HG03060 (cell line): ENCODE measurements around the gene NKPD1.

Experiments
- ATAC-seq: cut with Tn5 transposase; IDR thresholded peaks from one replicate; pipeline ENCODE4 v1.9.1; 2021; ENCODE audit warnings: low read depth, moderate number of reproducible peaks; ENCODE audit not compliant: unreplicated experiment

Gene NKPD1

GRCh38 chr19:45141203-45141900 lies 19.4 kb downstream of the NKPD1 start:
- no peak for ATAC-seq

DNA sequence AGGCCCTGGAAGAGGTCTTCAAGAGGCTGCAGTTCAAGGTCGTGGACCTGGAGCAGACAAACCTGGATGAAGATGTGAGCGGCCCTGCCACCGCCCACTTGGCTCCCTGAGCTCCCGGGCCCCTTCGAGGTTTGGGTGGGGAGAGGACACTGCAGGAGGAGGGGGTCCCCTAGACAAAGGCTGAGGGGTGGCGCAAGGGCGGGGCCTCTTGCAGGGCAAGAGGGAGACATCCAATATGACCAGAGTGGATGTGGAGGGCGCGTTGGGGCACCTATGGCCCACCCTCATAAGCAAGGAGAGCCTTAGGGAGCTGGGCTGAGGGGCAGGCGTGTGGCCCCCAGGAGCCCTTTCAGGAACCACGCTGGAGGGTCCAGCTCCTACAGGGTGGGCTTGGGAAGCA lies 20.2 kb downstream of the NKPD1 start:
- no peak for ATAC-seq

- ATAC-seq, result no peak
Observed at GRCh38 chr19:45140144-45140503, 20.7 kb downstream of the NKPD1 start.

GRCh38 chr19:45139286-45140143 lies 21.3 kb downstream of the NKPD1 start:
- ATAC-seq, result no peak

DNA sequence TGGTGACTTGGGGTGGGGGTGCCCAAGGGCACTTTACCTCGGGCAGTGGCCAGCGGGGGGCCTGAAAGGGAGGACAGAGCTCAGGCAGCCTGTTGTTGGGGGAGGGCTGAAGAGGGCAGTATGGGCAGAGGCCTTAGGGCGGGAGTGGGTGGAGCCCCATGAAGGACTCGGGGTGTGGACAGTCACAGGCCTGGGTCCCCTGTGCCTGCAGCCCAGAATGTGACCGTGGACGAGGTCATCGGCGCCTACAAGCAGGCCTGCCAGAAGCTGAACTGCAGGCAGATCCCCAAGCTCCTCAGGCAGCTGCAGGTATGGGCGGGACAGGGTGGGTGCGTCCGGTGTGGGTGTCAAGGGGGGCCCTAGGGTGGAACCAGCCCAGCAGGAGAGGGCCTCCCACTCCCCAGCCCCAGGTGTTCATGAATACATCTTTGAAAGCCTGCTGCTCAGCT lies 22.5 kb downstream of the NKPD1 start:
- no peak for ATAC-seq

GRCh38 chr19:45137179-45137761 lies 23.5 kb downstream of the NKPD1 start:
- ATAC-seq, result peak; percentile 44

- ATAC-seq, result no peak
Observed at GRCh38 chr19:45136507-45137178, 24.1 kb downstream of the NKPD1 start.

DNA sequence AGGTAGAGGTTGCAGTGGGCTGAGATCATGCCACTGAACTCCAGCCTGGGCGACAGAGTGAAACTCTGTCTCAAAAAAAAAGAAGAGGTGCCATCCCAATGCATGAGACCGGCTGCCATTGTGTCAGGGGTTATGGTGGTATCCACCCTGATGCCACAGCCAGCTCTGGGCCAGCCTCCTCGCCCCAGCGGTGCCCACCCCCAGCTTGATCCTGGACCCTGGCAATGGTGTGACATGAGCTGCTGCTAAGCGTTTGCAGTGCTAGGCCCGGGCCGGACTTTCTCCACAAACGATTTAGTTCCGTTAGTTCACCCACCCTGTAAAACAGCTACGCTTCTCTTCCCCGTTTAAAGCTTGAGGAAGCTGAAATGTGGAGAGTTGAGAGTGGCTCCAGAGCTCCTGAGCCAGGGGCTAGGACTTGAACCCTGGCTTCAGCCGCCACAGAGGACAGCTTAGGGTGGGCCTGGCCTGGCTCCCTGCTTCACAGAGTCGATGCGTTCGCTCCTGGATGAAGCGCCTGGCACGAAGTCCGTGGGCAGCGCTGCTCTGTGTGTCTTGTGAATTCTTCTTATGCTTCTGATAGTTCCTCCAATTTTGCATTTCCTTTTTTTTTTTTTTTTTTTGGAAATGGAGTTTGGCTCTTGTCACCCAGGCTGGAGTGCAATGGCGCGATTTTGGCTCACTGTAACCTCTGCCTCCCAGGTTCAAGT lies 25.5 kb downstream of the NKPD1 start:
- no peak for ATAC-seq

- no peak for ATAC-seq
Observed at GRCh38 chr19:45133661-45134060, 27.1 kb downstream of the NKPD1 start.

GRCh38 chr19:45130888-45131615 lies 29.7 kb downstream of the NKPD1 start:
- no peak for ATAC-seq

- ATAC-seq, result no peak
Observed at GRCh38 chr19:45130236-45130635, 30.5 kb downstream of the NKPD1 start.

GRCh38 chr19:45128806-45129205 lies 32.0 kb downstream of the NKPD1 start:
- ATAC-seq, result no peak

- no peak for ATAC-seq
Observed at GRCh38 chr19:45128146-45128545, 32.6 kb downstream of the NKPD1 start.

- no peak for ATAC-seq
Observed at GRCh38 chr19:45126654-45127053, 34.1 kb downstream of the NKPD1 start.

DNA sequence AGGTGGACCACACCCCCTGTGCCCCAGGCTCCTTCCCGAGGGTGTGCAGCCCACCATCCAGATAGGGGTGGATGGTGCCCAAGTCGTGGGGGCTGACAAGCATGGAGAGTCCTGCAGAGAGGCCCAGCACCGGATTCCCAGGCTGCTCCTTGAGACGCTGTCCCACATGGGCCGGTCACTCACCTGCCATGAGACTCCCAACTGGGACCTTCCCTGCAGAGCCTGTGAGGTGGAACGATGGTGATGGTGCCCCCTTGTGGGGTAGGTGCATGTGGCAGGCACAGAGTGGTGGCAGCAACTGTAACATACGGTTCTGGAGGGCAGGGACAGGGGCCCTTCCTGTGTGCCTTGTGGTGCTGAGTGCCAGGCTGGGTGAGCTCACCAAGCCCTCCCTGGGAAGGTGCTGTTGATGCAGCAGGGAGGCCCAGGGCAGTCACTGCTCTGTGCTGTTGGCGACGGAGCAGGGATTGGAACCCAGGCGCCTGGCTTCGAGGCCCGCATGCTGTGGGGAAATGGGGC lies 34.7 kb downstream of the NKPD1 start:
- ATAC-seq, result no peak

DNA sequence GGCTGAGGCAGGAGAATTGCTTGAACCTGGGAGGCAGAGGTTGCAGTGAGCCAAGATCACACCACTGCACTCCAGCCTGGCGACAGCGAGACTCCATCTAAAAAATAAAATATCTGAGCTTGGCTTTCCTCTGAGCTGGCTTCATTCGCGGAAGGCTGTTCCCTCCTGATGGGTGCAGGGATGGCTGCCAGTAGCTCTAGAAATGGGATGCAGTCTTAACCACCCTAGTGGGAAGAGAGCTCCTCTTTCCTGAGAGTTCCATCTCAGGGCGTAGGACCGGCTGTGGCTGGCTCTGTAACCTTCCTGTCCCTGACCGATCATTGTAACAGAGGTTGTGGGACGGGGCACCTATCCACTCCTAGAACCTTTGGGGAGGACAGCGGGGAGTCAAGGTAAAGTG lies 35.4 kb downstream of the NKPD1 start:
- no peak for ATAC-seq

- no peak for ATAC-seq
Observed at GRCh38 chr19:45124021-45124420, 36.8 kb downstream of the NKPD1 start.

DNA sequence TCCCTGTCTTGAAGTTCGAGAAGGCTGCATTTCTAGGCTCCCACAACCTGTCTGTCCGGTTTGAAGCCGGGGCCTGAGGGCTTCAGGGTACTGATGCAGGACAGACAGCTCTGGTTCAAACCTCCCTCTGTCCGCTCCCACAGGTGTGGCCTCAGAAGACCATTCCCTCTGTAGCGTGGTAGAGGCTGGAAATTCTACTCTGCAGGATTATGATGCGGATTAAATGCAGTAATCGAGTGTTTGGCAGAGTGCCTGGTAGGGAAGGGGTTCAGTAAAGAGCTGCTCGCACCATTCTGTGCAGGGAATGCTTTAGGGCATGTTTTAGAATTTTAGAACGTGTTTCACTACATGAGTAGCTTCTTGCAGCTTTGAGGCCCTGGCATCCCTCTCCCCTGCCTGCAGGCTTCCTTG lies 37.3 kb downstream of the NKPD1 start:
- no peak for ATAC-seq

DNA sequence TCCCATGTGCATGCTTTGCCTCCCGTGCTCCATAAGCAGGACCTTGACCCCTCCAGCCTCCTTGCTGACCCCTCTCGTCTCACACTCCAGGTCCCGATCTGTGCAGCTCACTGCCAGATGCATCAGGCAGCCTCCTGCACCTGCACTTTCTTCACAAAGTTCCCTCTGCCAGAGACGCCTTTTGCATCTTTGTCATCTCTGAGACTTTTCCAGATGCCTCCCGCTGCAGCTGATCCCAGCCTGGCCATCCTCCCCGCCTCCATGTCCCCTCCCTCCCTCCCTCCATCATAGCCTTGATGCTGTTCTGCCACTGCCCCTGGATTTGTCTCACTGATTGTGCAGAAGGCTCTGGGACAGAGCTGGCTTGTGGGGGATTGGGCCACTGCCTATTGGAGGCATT lies 38.0 kb downstream of the NKPD1 start:
- ATAC-seq, result no peak
